Endothelial cell of hepatic sinusoid (primary cell): ENCODE measurements around the gene DGKB.

Experiments
- in situ Hi-C: cut with HindIII; loops from 2 replicates; pipeline ENCODE4 v1.10.0; 2017; ENCODE audit warnings: low sequenced_read_pairs

The DGKB gene

DNA sequence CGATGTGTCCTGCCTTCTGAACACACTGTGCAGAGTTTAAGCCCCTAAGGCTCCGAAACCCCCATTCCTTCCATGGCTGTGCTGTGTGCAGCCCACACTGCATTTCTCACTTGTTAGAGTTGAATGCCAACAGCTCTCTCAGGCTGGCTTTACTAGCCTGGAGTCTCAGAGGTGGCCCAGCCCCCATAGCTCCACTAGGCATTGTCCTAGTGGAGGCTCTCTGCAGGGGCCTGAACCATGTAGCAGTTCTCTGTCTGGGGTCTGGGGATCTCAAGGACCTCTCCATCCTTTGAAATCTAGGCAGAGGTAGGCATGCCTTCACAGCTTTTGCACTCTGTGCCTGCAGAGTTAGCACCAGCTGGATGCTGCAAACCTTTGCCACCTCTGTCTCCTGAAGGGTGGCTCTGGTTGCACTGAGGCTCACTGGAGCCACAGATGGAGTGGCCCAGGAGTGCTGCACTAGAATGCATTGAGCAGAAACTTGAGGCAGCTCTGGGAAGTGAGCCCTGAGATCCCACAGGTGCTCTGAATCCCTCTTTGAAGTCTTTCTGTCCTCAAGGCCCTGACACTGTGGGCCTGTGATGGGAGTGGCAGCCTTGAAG is 301.7 kb downstream of the DGKB start:
- in situ Hi-C loops = no loop called here

DNA sequence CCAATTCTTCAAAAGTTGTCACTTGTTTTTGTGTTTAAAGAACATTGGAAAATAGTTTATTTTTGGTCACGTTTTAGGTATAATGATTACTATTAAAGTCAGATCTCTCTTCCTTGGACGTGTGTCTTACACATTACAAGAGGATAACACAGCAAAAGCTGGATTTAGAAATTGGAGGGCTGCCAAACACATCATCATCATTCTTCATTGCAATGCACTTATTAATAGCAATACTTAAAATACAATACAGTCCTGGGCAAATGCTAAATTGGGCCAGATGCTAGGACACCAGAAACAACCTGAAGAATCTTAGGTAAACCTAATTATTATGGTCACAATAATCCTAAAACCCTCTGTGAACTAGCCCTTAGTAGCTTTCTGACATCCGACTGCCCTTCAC is 303.6 kb downstream of the DGKB start:
- in situ Hi-C loops = no loop called here

DNA sequence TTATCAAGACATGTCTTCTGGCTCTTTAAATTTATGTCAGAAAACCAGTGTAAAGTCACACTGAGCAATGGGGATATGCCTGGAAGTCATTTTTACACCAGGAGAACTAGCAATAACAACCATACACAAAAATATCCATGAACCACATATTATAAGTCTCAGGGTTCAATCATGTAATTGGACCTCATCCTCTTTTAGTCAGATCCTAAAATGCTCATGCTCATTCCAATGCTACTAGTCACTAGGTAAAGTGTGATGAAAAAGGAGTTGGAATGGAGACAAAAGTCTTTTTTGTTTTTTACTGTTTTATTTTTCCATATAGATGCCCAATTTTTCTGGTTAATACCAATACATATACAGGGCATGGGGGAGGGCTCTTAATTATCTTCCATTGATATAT is 306.1 kb downstream of the DGKB start:
- in situ Hi-C loops = no loop called here

DNA sequence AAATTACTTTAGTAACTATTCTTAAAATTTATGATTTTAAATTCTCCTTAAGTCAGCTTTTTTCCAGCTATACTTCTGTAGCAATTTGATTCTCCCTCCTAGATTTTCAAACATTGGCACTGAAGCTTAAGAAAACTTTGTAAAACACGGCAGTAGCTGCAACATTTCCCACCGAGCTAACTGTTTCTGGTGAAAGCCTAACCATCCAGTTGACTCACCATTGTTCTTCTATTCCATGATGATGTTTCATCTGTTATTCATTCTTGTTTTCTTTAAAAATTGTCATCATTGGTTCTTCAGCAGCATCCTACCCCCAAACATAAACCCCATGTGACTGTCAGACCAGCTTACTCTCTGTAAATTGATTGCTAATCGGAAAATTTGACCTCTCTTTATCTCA is 312.3 kb downstream of the DGKB start:
- in situ Hi-C loops = no loop called here

DNA sequence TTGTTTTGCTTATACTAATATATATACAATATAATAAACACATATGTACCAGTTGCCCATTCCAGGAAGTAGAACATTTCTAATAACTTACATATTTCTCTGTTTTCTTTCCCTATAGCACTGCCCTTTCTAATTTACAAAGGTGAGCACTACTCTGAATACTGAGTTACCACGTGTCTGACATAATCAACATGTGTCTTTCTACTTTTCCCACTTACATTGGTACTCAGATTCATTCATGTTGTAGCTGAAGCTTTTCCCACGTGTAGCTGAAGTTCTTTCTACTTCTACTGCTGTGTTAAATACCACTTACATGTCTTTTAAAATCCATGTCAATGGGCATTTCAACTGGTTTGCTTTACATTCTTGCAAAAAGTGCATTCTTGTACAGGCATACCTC is 317.3 kb downstream of the DGKB start:
- in situ Hi-C loops = no loop called here

DNA sequence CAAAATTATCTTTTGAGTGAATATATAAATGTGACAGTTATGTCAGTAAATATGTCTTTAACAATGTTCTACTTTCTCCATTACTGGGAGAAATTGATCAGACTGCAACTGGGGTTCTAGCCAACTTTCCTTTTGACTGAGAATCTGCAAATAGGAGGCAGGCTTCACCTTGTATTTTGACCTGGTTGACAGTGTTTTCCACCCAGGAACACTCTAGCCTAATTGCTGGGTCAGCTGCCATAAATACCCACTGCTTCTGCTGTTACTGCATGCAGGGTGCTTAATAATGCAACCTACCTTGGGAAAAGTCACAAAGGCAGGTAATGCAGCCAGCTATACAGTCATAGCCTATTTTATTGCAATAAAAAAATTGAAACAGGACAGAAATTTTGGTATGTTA is 319.0 kb downstream of the DGKB start:
- in situ Hi-C loops = no loop called here

DNA sequence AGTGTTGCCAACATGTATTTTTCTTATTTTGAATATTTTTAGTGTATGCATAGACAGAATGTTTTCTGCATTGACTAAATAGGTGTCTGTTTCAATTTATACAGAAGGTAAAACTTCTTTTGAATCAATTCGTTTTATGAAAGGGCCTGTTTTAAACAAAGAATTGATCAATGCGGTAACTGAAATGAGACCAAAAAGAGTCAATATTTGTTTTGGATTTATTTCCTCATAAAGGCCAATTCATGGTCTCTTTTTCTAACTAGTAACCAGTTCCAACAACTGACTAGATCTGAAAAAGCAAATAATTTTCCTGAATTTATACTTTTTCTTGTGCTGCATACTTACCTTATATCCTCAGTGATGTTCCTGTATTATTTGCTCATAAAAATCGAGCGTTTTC is 320.5 kb downstream of the DGKB start:
- in situ Hi-C loops = no loop called here

DNA sequence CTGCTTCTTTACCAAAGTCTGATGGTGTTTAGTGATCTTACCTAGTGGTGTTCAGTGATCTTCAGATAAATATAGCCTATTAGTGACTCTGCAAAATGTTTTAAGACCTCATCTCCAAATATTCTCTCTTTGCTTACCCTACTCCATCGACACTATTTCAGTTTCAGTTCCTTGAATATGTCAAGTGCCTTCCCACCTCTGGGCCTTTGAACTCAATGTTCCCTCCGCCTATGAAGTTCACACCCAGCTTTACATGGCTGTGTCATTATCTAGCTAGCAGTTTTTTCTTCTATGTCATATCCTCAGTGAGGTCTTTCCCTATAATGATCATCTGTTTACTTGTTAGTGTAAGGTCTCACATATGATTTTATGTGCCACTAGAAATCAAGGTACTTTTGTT is 322.6 kb downstream of the DGKB start:
- in situ Hi-C loops = no loop called here

DNA sequence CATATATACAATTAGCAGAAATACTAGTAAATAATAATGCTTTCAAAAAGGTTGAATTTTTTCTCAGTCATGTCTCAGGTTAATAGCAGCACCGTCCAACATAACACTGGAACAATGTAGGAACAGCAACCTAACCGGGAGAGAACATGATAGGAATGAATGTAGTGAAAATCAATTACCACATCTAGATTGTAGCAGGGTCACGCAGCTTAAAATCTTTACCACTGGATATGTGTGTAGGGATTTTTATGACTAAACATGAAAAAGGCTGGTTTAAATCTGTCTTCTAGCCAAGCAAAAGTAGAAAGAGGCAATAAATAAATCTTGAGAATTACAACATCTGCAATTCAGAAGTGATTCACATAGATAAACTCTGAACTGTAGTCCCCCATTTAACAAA is 326.0 kb downstream of the DGKB start:
- in situ Hi-C loops = no loop called here

DNA sequence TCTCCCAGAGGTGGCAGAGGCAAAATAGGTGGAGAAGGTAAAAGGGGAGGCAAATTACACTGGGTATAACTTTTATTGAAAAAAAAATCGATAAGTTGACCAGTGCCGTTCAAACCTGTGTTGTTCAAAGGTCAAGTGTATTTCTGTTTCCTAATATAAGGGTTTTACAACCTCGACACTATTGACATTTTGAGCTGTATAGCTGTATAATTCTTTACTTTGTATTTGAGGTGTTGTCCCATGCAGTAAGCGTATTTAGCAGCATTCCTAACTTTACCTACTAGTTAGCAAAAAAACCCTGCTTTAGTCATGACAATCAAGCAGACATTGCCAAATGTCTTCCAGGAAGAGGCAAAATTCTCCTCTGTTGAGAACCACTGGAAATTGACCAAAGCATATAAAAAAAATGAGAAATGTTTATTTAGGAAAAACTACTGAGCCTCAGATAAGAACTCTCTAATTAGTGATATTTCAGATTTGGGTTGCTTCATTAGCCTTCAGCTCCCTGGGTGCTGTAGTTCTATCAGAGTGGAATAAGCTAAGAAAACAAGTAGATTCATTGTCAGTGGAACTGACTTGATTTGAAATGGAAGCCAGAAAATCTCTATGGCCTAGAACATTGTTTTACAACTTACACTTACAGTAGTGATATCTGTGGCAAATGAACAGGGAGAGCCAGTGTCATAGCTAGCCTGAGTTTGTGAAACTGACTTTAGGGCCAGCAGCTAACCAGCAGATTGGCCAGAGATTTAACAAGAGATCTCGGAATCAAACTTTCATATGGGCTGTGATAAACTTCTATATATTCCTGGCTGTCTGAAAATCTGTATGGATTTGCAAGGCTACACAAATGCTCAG is 331.6 kb downstream of the DGKB start:
- in situ Hi-C loops = no loop called here

DNA sequence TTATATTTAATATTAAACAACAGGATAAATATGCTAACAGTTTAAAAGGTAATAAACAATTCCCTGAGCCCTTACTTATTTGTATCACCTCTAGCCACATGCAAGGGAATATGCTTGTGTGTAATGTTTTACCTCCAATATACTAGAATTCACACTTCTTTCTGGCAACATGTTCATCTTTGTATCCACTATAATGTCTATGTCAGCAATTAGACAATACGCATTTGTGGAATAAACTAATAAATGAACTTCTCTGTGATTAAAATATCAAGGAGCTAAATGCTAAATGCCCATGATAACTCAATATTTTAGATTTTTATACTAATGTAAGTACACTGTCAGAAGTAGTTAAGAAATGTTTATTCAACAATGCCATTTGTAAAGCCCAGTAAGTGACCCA is 350.5 kb downstream of the DGKB start:
- in situ Hi-C loops = no loop called here

DNA sequence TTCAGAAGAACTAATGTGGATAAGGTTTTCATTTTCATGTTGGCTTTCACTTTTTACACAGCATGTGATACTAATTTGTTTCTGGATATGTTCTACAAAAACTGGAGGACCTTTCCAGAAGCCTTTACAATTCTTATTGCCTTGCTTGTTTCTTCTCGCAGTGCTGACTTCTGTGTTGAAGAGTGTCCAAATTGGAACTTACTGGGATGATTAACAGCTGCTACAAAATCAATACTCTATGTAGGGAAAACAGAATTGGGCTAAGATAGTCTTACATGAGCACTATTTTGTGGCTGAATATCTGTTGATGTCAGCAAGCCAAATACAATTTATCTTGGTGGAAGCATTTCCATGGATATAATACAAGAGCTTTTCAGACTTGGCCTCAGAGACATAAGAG is 351.2 kb downstream of the DGKB start:
- in situ Hi-C loops = no loop called here

DNA sequence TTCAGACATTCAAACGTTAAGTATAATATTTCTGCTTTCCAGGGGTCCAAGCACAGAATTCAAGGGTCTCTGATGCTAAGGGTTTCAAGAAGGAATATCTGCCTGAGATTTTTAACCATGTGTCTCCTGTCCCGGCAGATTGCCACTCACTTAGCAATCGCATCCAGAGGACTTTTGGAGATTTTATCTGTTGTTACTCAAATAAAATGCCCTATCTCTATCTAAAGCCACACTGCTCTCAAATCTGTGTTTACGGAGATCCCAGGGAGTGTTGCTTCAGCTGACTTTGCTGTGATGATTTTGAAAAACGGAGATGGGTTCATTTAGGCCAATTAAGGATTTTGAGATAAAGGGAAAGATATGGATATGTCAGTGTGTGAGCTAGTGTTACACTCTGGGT is 359.9 kb downstream of the DGKB start:
- in situ Hi-C loops = no loop called here

DNA sequence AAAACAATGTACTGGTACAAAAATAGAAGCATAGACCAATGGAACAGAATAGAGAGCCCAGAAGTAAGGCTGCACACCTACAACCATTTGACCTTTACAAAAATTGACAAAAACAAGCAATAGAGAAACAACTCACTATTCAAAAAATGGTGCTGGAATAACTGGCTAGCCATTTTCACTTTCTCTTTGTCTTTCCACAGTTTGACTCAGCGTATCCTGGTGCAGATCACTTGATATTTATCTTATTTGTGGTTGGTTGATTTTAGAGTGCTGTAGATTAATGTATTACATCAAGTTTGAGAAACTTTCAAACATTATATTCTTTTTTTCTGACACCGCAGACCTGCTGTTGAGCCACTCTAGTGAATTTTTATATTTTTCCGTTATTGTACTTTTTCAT is 381.4 kb downstream of the DGKB start:
- in situ Hi-C loops = no loop called here

DNA sequence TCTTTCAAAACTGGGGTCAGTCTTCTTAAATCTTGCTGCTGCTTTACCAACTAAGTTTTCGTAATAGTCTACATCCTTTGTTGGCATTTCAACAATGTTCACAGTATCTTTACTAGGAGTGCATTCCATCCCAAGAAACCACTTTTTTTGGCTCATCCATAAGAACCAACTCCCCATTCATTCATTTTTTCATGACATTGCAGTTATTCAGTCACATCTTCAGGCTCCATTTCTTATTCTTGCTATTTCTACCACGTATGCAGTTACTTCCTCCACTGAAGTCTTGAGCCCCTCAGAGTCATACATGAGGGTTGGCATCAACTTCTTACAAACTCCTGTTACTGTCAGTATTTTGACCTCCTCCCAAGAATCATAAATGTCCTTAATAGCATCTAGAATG is 392.3 kb downstream of the DGKB start:
- in situ Hi-C loops = no loop called here

DNA sequence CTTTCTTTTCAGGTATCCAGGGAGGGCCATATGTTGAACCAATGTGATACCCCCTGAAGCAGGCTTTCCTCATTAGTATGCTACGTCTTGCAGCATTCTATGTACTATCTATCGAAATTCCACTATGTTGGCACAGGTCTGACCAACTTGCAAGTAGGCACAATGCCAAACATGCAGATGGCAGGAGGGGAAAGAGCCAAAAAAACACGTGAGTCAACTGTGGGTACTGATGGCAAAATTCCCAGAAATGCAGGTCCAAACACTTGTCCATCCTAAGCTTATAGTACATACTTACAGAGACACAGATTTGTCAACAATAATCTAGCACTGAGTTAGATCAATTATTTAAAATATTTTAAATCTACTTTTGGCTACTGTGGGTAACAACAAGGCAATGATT is 394.9 kb downstream of the DGKB start:
- in situ Hi-C loops = no loop called here

DNA sequence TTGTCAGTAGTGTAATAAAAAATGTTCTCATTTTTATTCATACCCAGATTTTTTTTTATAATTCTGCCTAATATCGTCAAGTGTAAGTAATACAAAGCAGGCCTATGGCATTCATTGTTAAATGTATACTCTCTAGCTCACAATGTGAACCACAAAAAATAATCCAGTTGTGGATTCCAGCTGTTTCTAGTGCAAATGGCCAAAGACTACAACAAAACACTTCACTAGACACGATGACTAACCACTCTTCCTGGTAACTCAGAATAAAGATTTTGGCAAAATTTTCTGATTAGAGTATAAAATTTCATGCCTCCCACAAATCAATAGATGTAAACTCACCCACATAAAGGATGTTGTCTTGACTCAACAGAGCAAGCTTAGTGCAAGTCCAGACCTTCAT is 396.6 kb downstream of the DGKB start:
- in situ Hi-C loops = no loop called here

DNA sequence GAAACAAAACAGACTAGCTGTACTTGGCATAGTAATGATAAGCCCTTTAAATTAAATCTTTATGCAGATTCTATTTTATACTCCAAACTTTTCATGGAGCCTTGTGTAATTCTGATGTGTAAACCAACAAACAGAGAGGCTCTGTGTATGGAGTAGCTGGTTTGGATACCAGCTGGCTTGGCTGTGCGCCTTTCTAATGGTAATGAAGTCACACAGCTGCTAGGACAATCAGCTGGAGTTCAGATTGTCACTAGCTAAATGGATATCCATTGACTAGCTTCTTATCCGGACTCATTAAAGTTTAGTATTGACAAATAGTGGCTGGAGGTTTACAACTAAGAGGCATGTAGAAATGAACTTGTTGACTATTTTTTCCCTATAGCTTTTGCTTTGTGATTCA is 398.4 kb downstream of the DGKB start:
- in situ Hi-C loops = no loop called here

DNA sequence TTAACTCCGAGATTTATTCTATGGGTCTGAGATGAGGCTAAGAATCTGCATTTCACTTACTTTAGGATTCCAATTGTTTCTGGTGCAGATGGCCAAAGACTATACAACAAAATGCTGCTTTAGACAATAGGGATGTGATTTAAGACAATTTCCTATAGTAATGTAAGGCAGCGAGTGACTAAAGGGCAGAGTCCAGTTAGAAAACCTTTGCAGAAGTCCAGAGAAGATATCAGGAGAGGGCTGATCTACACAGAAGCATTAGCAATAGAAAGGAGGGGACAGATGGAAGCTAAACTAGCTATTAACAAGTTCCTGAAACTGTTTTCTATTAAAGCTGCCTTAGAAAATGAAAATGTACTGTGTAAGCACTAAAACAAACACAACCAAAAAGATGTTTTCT is 398.9 kb downstream of the DGKB start:
- in situ Hi-C loops = no loop called here

DNA sequence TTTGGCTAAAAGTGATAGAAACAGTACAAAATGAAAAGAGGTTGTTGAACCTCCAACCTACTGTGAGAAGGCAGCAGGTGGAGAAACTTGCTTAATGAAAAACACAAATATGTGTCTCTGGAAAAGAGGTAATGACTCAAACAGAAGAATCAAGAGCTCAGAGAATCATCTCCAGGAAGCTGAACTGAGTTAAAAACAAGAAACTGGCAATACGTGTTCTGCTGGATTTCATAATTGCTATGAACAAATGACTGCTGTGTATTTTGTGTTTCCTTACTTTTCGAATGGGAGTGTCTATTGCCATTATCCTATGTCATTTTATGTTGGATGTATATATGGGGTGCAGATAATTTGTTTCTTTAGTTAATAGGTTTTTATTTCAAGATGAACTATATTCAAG is 401.1 kb downstream of the DGKB start:
- in situ Hi-C loops = no loop called here

DNA sequence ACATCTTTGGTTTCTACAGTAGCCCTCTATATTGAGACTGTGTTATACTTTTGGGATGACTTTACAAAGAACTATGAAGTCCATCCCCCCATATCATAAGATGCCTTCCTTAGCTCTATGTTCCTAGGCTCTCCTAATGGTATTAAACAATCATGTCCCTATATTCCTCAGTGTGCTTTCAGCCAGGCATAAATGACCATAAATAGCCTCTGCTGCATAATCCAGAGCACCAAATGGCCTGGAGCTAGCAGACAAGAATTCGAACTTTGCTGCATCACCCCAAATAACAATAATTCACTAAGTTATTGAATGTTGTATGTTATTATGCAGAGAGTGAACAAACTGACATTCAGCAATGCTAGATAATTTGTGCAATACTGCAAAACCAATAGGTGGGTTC is 405.2 kb downstream of the DGKB start:
- in situ Hi-C loops = no loop called here

DNA sequence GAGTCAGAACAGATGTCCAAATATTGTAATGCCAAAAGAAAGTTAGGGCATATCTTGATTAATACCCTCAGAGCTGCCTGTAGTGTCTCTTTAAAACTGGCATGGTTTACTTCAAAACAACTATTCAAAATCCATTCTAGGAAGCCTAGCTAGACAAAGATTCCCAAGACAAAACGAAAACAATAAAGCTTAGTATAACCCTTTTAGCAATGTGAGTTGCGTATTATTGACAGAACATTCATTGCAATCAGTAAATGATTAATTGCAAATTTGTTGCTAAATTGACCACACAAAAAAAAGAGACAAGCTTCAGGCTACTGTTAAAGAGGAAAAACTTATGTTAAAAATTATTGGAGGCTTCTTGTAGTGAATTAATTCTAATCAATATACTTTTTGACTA is 406.9 kb downstream of the DGKB start:
- in situ Hi-C loops = no loop called here
